ENCODE data around the gene DIS3. TPM values are rescaled to one million over a fixed set of nuclear protein-coding genes. Genes with fewer than 3 reads are reported as not detected.
"Not testable (repeated sequence)": the region's sequence is repeated elsewhere in the genome, so short reads cannot be mapped to it uniquely, and the experiment has no call there.

The DIS3 gene
- total RNA-seq, 1 donor from 2014 or later: 62.0 TPM

GRCh38 chr13:72788831-72789230, 7.1 kb upstream of the DIS3 start:
- Mint-ChIP-seq H3K4me3 (no peak overlapping the region), H3K4me1 (peaks cover 7% of the 10 kb centered on the region), H3K27me3 (ENCODE audit: insufficient read depth, low read depth) (no peaks in the 10 kb centered on the region), H3K27ac (no peak overlapping the region), H3K9me3 (no peaks in the 10 kb centered on the region), H3K36me3 (peaks cover 22% of the 10 kb centered on the region)
- H3K9me3 ChIP-seq (ENCODE audit: low read depth): no peaks in the 10 kb centered on the region
- H4K20me1 ChIP-seq (ENCODE audit: low read depth): peaks cover 8% of the 10 kb centered on the region
- no peak overlapping the region for H3K9ac ChIP-seq
- no peak overlapping the region for H3K4me2 ChIP-seq
- H3K79me2 ChIP-seq (ENCODE audit: low read depth): peaks cover 65% of the 10 kb centered on the region
- no peak overlapping the region for H2AFZ ChIP-seq (replicated peaks)
- TF ChIP-seq EZH2phosphoT487 (IDR thresholded peaks at IDR 0.05) (no peak), EZH2 (IDR thresholded peaks at IDR 0.05) (no peak), CTCF (IDR thresholded peaks at IDR 0.05) (no peak)
- H3K27me3 ChIP-seq: no peaks in the 10 kb centered on the region
- H3K4me1 ChIP-seq: no peaks in the 10 kb centered on the region
- no peak overlapping the region for H3K4me3 ChIP-seq
- H3F3A ChIP-seq (ENCODE audit: low read depth): no peaks in the 10 kb centered on the region
- no peak overlapping the region for H3K27ac ChIP-seq
- DNase-seq (ENCODE audit: low spot score): no peak
- peaks cover 14% of the 10 kb centered on the region for H3K36me3 ChIP-seq

- H3K27ac ChIP-seq; H3F3A ChIP-seq (ENCODE audit: low read depth); DNase-seq (ENCODE audit: low spot score); H2AFZ ChIP-seq (replicated peaks); H3K4me2 ChIP-seq; H3K4me3 Mint-ChIP-seq; H3K4me3 ChIP-seq; H3K9ac ChIP-seq; H3K36me3 ChIP-seq; H3K27me3 ChIP-seq; H3K9me3 Mint-ChIP-seq; H3K27me3 Mint-ChIP-seq (ENCODE audit: insufficient read depth, low read depth); H3K27ac Mint-ChIP-seq; H3K9me3 ChIP-seq (ENCODE audit: low read depth): not testable (repeated sequence)
- Mint-ChIP-seq H3K36me3 (peaks cover 16% of the 10 kb centered on the region), H3K4me1 (peaks cover 28% of the 10 kb centered on the region)
- peaks cover 12% of the 10 kb centered on the region for H3K4me1 ChIP-seq
- H3K79me2 ChIP-seq (ENCODE audit: low read depth): peaks cover 96% of the 10 kb centered on the region
- H4K20me1 ChIP-seq (ENCODE audit: low read depth): peaks cover 15% of the 10 kb centered on the region
These were observed 3.0 kb upstream of the DIS3 start for GRCh38 chr13:72784679-72785078.

GRCh38 chr13:72782717-72783116, 1.0 kb upstream of the DIS3 start:
- H3K9me3 ChIP-seq (ENCODE audit: low read depth): no peaks in the 10 kb centered on the region
- H2AFZ ChIP-seq (replicated peaks): no peak overlapping the region
- peaks cover 15% of the 10 kb centered on the region for H4K20me1 ChIP-seq (ENCODE audit: low read depth)
- no peak overlapping the region for H3K27ac ChIP-seq
- Mint-ChIP-seq H3K4me3 (peak overlapping the region; percentile 99), H3K4me1 (peaks cover 28% of the 10 kb centered on the region), H3K27me3 (ENCODE audit: insufficient read depth, low read depth) (peaks cover 3% of the 10 kb centered on the region), H3K36me3 (peaks cover 16% of the 10 kb centered on the region), H3K9me3 (no peaks in the 10 kb centered on the region), H3K27ac (peak overlapping the region; percentile 97)
- DNase-seq (ENCODE audit: low spot score): peak; percentile 2
- peaks cover 12% of the 10 kb centered on the region for H3K4me1 ChIP-seq
- no peak for TF ChIP-seq EZH2 (IDR thresholded peaks at IDR 0.05)
- TF ChIP-seq EZH2phosphoT487 (IDR thresholded peaks at IDR 0.05): no peak
- TF ChIP-seq CTCF (IDR thresholded peaks at IDR 0.05): no peak
- H3K36me3 ChIP-seq: peaks cover 10% of the 10 kb centered on the region
- H3K4me2 ChIP-seq: peak overlapping the region; percentile 94
- no peaks in the 10 kb centered on the region for H3K27me3 ChIP-seq
- H3K9ac ChIP-seq: peak overlapping the region; percentile 46
- peaks cover 5% of the 10 kb centered on the region for H3F3A ChIP-seq (ENCODE audit: low read depth)
- H3K4me3 ChIP-seq: peak overlapping the region; percentile 86
- H3K79me2 ChIP-seq (ENCODE audit: low read depth): peaks cover 96% of the 10 kb centered on the region

- Histone ChIP-seq H3K9me3 (ENCODE audit: low read depth) (no peaks in the 10 kb centered on the region), H3K36me3 (peaks cover 43% of the 10 kb centered on the region), H3K9ac (no peak overlapping the region), H3K27me3 (no peaks in the 10 kb centered on the region), H4K20me1 (ENCODE audit: low read depth) (no peaks in the 10 kb centered on the region), H3K79me2 (ENCODE audit: low read depth) (peaks cover 14% of the 10 kb centered on the region), H3K4me1 (no peaks in the 10 kb centered on the region), H3F3A (ENCODE audit: low read depth) (no peaks in the 10 kb centered on the region), H3K27ac (no peak overlapping the region), H2AFZ (replicated peaks) (no peak overlapping the region), H3K4me2 (no peak overlapping the region), H3K4me3 (no peak overlapping the region)
- no peaks in the 10 kb centered on the region for H3K9me3 Mint-ChIP-seq
- DNase-seq (ENCODE audit: low spot score): no peak
- H3K4me1 Mint-ChIP-seq: no peaks in the 10 kb centered on the region
- TF ChIP-seq EZH2 (IDR thresholded peaks at IDR 0.05): no peak
- no peak overlapping the region for H3K27ac Mint-ChIP-seq
- H3K27me3 Mint-ChIP-seq (ENCODE audit: insufficient read depth, low read depth): no peaks in the 10 kb centered on the region
- H3K4me3 Mint-ChIP-seq: no peak overlapping the region
- peaks cover 12% of the 10 kb centered on the region for H3K36me3 Mint-ChIP-seq
These were observed 7.7 kb downstream of the DIS3 start for GRCh38 chr13:72774019-72774418.

All from neural progenitor cell (in vitro differentiated cells).